HG02678 (cell line): ENCODE results near the gene TNNC1.

ENCODE experiments used
- ATAC-seq: cut with Tn5 transposase; IDR thresholded peaks from one replicate; pipeline ENCODE4 v1.9.1; 2021; ENCODE audit warnings: mild to moderate bottlenecking, moderate library complexity; ENCODE audit not compliant: unreplicated experiment

The TNNC1 gene

GRCh38 chr3:52458770-52459545, 5.1 kb upstream of the TNNC1 start:
- no peak for ATAC-seq

DNA sequence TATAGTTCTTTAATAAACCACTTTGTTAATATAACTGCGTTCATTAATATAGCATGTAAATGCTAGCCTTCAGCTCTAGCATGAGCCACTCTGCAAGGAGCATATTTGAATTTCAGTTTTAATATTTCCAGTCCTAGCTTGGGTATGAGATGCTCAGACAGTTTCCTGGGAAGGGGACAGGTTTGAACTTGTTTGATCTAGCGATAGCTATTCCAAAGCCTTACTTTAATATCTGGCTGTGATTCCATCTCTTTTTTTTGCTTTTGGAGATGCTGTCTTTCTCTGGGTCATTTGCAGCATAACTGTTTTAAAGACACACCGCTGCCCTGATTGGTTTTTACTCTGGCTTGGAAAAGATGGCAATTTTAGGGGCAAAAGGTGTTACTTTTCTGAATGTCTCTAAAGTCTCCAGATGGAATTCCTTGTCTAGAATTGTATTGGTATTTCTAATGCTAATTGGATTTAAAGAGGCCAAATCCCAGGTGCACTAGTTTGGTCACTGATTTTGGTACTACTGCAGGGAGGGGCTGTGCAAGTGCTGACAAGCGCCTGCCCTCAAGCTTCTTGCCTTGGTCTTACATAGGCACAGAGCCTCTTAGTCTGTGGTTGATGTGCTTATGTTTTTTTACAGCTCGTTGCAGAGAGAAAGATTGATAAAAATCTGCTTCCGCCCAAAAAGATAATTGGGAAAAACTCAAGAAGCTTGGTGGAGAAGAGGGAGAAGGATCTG, 4.4 kb upstream of the TNNC1 start:
- no peak for ATAC-seq

- no peak for ATAC-seq
Measured at GRCh38 chr3:52456800-52457183, 3.0 kb upstream of the TNNC1 start.

GRCh38 chr3:52456169-52456799, 2.4 kb upstream of the TNNC1 start:
- ATAC-seq = no peak

DNA sequence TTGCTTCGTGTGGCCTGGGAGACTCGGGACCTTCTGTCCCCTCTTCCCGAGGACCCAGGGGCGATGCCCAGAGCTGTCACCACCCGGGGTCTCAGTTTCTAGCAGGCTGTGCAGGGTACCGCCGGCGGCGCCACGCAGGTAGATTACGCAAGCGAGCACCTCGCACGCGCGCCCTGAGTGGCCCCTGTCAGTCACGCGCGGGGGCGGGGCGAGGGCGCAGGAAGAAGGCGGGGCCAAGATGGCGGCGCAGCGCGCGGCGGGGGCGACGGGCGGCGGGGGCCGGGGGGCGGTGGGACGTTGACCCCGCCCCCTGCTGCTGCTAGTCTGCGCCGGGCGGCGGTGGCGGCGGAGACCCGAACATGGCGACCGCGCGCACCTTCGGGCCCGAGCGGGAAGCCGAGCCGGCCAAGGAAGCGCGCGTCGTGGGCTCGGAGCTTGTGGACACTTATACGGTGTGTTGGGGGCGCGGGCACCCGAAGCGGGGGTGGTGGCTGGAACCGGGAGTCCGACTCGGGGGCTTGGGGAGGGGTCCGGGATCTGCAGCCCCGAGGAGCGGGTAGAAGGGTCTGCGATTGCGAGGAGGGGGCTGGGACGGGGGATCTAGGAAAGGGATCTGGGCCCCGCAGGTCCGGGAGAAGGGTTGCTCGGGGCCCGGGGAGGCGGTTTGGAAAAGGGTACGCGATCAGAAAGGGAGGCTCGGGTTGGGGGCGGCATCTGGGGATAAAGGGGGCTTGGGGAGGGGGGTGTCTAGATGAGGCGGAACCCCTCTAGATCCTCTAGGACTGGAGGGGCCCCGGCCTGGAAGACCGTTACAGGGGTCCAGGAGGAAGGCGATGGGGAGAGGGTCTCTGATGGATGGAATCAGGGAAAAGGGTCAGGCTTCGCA, 1.7 kb upstream of the TNNC1 start, which contains the start of gene NISCH:
NISCH (plus strand) TSS at position 322 of the 886 bp plus-strand sequence; CDS start at position 360, 38 bp downstream.
- peak; percentile 77 for ATAC-seq

DNA sequence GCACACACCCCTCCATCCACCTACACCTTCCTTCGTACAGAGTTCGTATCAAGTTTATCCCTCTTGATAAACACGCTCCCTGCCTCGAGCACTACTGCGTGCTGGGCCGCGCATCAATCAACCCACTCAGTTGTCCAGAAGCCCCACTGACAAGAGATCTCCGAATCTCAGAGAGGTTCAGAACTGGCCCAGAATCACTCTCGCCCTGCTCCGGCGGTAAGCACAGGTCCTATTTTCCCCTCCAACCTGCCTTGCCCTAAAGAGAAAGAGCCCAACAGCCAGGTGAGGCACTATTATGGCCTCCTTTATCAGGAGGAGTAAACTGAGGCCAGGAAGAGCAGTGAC, 1.1 kb upstream of the TNNC1 start:
- ATAC-seq = no peak

- ATAC-seq = no peak
Measured at GRCh38 chr3:52454250-52454937, 553 bp upstream of the TNNC1 start.

DNA sequence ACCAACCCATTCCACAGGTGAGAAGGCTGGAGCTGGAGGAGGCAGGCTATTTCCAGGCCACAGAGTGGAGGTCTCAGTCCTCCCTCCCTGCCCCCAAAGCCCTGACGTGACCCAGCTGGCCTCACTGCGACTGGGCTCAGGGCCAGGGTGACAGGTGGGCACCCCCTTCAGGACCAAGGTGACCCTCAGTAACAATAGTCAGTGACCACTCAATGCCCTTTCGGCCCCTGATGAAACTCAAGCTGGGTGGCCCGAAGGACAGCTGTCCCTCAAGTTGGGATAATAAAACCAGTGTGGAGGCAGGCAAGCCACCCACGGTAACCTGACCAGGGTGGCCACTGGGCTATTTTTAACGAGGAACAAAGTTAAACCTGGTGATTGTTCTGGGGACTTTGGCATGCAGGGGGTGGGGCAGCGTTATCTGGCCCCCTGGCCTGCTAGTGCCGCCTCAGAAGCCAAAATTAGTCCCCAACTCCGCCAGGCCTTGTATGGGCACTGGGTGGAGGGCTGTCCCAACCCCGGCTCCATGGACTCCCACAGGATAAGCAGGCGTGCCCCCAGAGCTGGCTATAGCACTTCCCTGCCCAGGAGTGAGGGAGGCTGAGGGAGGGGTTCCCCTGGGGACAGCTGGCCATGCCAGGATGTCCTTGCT, 1.1 kb downstream of the TNNC1 start:
- no peak for ATAC-seq

DNA sequence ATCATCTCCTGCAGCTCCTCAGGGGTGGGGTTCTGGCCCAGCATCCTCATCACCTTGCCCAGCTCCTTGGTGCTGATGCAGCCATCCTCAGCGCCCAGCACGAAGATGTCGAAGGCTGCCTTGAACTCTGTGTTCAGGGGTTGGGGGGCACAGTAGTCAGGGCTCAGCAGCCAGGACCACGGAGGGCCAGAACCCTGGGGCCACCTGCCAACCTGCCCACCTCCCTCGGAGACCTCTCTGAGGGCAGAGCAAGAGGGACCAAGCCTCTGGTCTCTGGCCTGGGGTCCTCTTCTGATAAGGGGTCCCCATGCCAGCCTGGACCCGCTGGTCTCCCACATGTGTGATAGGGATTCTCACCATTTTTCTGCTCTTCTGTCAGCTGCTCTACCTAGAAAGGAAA, 1.7 kb downstream of the TNNC1 start:
- no peak for ATAC-seq

DNA sequence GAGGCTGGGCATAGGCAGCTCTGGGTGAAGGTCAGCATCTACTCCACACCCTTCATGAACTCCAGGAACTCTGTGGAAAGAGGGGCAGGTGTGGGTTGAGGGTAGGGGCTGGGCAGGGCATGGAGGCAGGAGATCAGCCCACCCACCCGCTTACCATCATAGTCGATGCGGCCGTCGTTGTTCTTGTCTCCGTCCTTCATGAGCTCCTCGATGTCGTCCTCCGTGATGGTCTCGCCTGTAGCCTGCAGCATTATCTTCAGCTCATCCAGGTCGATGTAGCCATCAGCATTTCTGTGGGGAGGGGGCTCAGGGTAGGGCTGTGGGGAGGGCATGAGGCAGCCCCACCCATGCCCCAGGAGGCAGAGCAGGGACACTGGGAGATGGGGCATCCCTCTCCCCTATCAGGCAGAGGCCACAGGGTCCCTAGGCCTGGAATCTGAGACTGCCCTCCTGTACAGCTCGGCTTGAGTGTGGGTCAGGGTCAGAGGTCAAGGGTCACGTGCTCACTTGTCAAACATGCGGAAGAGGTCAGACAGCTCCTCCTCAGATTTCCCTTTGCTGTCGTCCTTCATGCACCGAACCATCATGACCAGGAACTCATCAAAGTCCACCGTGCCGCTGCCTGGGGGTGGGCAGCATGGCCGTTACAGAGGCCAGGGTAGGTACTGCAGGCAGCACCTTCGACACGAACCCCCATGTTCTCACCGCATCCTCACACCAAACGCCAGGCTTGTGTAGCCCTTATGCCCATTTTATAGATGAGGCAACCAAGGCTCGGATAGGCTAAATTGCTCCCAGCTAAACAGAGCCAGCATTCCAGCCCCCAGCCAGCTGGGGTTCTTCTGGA, 2.4 kb downstream of the TNNC1 start:
- no peak for ATAC-seq

GRCh38 chr3:52450489-52451236, 3.2 kb downstream of the TNNC1 start:
- no peak for ATAC-seq

GRCh38 chr3:52447512-52448355, 6.1 kb downstream of the TNNC1 start:
- ATAC-seq = no peak

DNA sequence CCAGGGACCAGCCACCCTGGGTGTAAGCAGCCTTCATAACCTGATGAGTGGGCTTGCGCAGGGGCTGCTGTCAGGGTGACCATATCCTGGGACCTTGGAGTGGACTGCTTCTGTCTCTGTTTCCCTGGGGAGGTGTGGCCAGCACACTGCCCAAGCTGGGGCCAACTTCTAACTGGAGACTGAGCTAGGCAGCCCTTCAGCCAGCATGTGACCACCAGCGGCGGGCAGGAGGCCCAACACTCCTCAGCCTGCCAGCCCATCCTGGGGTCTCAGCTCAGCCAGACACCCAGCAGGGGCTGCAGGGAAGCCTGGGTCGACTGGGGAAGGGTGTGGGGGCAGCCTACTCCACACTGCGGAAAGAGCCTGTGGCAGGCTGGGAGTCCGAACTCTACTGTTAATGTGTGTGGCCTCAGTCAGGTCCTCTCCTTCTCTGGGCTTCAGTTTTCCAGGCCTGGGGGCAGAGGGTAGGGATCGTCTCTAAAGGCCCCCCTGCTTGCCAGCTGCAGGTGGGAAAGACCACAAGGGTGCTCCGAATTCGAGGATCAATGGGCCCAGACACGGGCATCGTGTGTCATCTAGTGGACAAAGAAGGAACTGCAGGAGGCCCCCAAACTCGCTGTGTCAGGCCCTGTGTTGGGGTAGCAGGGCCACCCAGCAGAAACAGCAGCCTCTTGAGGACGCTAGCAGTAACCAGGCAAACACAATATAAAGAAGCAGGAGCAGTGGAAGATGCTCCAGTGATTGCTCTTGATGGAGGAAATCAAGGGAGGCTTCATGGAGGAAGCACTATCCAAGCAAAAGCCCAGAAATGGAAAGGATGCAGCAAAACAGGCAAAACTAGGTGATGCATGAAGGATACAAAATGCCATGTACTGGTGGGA, 7.0 kb downstream of the TNNC1 start:
- no peak for ATAC-seq

DNA sequence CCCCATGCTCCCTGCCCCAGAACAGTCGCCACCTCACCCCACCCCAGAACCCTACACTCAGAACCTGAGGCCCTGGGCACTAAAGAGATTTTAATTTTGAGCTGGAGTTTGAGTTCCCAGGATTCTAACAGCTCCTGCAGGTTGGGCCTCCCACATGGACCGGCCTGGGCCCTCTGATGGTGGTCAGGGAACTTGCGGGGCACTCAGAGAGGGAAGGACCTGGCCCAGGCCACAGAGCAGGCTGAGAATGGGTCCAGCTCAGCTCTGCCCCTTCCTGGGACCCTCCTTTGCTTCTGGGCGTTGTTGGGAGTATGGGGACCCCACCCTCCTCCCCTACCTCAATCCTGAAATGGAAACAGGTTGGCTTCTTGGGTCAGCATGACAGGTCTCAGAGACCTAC, 7.8 kb downstream of the TNNC1 start:
- no peak for ATAC-seq

- ATAC-seq = peak; percentile 86
Measured at GRCh38 chr3:52444860-52445793, 8.7 kb downstream of the TNNC1 start, which contains the start of gene SEMA3G. SEMA3G (minus strand) TSS chr3:52445103; CDS start chr3:52445027, 76 bp downstream.
